ENCODE data around the gene TMEM128.

Gene TMEM128, protein sequence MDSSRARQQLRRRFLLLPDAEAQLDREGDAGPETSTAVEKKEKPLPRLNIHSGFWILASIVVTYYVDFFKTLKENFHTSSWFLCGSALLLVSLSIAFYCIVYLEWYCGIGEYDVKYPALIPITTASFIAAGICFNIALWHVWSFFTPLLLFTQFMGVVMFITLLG

DNA sequence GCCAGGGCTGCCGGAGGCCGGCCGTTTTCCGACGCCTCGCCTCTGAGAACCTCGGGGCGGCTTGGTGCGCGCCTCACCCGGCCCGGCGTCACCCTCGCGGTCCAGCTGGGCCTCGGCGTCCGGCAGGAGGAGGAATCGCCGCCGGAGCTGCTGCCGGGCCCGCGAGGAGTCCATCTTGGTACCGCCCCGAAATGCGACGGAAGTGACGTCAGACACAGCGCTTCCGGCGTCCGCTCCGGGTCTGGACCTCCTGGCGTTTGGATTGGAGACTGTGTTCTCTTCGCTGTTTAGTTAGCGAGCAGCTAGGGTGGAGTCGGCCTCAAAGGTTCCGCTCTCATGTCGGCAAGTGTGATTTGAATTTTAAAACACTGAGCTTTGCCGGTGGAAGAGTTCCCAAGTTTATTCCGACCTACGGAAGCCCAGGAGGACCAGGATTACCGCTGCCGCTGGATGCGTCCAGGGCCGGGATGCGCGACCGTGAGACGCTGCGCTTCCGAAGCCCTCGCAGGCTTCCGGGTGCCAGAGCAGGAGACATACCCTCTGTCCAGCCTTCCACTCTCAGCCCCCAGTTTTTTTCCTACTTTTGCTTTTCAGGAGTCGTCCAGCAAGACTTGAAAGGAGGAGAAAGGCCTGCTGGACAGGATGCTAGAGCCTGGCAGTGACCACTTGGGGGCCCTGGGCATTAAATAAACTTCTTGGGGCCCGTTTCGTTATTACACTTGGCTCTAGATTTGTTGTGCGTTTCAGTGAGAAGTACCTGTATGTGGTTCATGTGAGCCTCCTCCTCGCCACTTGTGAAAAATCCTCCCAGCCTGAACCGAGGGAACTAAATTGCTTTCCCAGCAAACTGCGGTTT lies at the start of gene TMEM128:
TSS of gene TMEM128 (minus strand) at position 195 of the 856 bp plus-strand sequence. CDS start at position 174, 21 bp downstream.
- TF ChIP-seq ZNF274 (IDR thresholded peaks at IDR 0.05; ENCODE audit: low read depth, low read length) = no peak
- H3K4me3 ChIP-seq (ENCODE audit: low read length) = peak within 1 kb of the TSS; percentile 94

DNA sequence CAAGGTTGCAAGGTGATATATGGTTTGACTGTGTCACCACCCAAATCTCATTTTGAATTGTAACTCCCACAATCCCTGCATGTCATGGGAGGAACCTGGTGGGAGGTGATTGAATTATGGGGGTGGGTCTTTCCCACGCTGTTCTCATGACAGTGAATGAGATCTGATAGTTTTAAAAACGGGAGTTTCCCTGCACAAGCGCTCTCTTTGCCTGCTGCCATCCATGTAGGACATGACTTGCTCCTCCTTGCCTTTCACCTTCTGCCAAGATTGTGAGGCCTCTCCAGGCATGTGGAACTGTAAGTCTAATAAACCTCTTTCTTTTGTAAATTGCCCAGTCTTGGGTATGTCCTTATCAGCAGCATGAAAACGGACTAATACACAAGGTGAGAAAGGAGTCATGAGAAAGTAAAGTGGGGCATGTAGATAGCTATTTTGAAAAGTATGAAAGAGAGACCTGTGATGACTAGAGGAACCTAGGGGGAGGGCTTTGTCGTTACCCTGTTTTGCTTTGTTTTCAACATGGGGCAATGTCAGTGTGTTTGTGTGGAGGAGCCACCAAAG lies 48.3 kb upstream of the TMEM128 start:
- TF ChIP-seq ZNF274 (IDR thresholded peaks at IDR 0.05; ENCODE audit: low read depth, low read length) = no peak
- H3K4me3 ChIP-seq (ENCODE audit: low read length) = no peak overlapping the region

DNA sequence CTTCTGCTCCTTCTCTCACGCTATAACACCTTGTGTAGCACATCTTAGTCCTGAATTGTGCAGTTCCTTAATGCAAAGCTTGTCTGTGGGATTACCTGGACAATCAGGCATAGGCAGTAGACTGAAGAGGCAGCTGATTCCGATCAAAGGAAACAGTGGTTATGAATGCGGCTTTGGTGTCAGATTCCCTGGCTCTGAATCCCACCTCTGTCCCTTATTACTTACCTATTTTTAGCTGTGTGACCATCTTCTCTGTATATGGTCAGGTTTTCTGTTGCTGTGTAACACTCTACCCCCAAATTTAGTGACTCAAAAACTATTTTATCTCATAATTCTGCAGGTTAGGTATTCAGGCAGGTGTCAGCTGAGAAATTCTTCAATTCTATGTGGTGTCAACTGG lies 45.3 kb upstream of the TMEM128 start:
- TF ChIP-seq ZNF274 (IDR thresholded peaks at IDR 0.05; ENCODE audit: low read depth, low read length) = no peak
- H3K4me3 ChIP-seq (ENCODE audit: low read length) = no peak overlapping the region

DNA sequence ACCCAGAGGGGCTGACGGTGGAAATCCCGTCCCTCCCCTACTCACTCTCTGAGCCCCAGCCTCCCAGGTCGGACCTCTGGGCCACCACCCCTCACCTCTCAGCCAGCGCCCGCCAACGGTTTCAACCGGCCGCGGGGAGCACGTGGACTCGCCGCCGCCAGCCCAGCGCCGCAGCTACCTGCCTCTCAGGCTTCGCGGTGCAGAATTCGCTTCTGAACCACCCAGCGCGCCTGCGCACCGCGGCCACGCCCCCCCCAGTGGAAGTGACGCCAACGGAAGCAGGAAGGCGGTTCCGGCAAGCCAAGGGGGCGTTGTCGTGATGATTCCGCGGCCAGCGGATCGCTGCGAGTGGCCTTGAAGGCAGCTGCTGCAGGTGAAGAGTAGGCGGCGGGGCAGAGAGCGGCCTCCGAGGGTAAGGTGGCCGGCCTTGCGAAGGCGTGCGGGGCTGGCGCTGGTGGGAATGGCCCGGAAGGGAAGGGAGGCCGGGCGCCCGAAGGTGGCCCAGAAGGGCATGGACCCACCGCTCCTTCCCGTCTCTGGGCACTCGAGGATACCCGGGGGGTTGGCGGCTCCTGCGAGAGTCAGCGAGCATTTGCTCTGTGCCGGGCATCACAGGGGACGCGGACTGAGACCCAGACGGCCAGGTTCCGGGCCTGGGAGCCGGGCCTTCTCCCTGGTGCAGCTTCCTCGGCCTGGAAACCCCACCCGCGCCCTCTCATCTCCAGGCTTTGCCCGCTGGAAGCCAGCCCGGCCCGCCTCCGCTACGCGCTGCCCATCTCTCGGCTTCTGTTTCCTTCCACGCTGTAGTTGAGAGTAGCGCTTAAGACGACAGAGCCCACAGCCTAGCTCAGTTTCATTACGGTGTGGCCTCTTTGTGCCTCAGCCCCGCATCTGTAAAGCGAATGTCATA lies 42.2 kb upstream of the TMEM128 start, which contains the start of the genes LYAR and ZBTB49:
TSS of gene LYAR (minus strand) at position 214 of the 910 bp plus-strand sequence. CDS start 6,412 bp downstream, outside the sequence.
TSS of gene ZBTB49 (plus strand) at position 311 of the 910 bp plus-strand sequence. CDS start 9,695 bp downstream, outside the sequence.
- no peak for TF ChIP-seq ZNF274 (IDR thresholded peaks at IDR 0.05; ENCODE audit: low read depth, low read length)
- peak within 1 kb of the TSS; percentile 90 for H3K4me3 ChIP-seq (ENCODE audit: low read length)

DNA sequence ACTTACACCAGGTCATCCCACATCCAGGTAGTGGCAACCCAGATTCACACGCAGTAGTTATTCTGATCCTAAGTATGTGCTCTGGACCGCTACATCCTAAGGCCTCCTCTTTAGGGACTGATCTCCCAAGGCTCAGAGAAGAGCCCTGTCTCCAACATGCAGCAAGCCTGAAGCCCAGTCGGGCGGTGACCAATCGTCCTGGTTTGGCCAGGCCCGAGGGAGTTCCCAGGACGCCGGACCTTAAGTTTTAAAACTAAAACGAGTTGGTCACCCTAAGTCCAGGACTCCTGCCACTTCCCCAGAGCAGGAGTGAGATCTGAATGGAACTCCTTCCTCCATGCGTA lies 41.5 kb upstream of the TMEM128 start:
- TF ChIP-seq ZNF274 (IDR thresholded peaks at IDR 0.05; ENCODE audit: low read depth, low read length) = no peak
- peak overlapping the region; percentile 90 for H3K4me3 ChIP-seq (ENCODE audit: low read length)

DNA sequence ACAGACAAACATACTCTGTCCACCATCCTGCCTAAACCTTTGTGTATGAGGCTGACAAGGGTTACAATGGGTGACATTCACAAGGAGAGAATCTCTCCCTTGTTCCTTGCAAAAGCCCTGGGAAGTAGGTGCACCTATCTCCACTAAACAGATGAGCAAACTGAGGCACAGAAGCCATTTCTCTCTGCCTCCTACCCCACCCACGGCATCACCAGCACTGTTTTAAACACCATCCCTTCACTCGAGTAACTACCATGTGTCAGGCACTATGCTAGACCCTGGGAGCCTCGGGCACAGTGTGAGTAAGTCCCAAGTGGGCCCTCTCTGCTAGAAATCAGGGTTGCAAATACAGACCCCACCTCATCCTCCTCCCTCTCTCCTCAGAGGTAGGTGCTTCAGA lies 41.0 kb upstream of the TMEM128 start:
- no peak for TF ChIP-seq ZNF274 (IDR thresholded peaks at IDR 0.05; ENCODE audit: low read depth, low read length)
- H3K4me3 ChIP-seq (ENCODE audit: low read length) = peak overlapping the region; percentile 90

DNA sequence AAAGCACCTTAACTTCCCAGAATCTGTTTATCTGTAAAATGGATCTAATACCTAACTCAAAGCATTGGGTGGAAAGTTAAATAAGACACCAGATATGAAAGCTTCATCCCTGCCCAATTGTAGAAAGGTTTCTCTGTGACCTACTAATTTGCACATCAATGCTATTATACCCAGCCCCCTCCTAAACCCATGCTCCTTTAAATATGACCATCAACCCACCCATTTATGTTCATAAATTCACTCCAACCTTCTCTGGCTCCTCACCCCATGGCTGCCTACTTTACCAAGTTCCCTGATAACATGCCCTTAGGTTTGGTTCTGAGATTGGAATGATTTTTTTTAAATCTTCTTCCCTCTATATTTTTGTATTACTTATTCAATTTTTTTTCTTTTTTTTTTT lies 40.1 kb upstream of the TMEM128 start:
- no peak overlapping the region for H3K4me3 ChIP-seq (ENCODE audit: low read length)
- no peak for TF ChIP-seq ZNF274 (IDR thresholded peaks at IDR 0.05; ENCODE audit: low read depth, low read length)

DNA sequence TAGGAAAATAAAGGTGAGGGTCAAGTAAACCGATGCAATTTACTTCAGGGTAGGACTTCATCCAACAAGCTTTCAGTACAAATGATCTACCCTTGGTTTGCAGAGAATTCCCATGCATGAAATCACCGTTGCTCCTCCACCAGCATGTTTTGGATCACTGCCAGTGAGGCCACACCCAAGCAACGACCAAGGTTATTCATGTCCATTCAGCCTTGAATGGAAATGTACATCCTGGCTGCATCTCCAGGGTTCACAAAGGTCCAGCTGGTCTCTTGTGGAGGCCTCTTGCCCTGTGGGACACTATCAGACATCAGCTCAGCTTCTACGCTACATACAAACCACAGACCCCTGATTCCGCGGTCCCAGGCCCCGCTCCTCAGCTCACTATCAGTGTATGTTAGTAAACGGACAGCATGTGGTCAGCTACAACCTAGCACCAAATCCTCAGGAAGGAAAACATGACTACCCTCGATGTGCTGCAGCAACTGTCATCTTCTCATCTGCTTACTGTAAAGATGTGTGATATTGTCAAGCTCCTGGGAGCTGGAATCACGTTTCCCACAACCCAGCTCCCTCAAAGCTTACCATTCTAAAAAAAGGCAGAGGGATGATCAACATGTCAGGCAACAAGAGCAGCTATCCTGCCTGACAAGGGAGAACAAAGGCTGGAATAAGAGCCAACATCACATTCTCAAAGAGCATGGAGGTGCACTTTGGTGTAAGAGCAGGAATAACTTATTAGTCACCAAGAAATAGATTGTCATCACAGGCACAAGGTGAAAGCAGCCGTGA lies 37.0 kb upstream of the TMEM128 start:
- TF ChIP-seq ZNF274 (IDR thresholded peaks at IDR 0.05; ENCODE audit: low read depth, low read length) = no peak
- H3K4me3 ChIP-seq (ENCODE audit: low read length) = no peak overlapping the region

DNA sequence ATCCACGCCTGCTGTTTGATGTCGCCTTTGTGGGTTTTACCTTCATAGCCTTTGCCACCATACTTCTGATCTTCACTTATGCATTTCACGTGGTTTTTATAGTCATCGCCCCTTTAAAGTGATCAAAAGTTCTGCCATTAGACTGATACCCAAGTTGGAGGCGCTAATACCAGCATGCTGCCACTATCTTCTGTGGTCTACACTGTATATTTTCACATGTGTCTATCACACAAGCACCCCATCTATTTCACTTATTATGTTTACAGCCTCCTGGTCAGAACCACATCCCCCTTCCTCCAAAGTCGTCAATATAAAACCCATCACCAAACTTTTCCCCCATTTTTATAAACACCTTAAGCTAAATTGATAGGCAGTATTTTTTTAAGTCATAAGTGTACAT lies 33.8 kb upstream of the TMEM128 start:
- H3K4me3 ChIP-seq (ENCODE audit: low read length) = no peak overlapping the region
- no peak for TF ChIP-seq ZNF274 (IDR thresholded peaks at IDR 0.05; ENCODE audit: low read depth, low read length)

DNA sequence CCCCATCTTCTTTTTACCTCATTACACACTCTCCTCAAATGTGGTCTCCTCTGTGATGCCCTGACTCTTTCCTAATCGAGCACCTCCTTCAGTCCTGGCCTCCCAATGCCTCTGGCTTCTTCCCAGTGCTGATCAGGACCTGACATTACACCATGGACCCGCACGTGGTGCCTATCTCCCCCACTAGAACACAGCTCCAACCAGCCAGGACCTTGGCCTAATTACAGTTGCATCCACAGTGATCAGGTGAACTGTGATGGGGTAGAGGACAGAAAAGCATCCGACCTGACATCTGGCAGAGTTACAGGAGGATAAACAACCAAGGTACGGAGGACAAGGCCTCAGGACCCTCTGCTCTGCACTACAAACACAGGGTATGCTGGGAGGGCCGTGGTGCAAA lies 29.5 kb upstream of the TMEM128 start:
- no peak overlapping the region for H3K4me3 ChIP-seq (ENCODE audit: low read length)
- no peak for TF ChIP-seq ZNF274 (IDR thresholded peaks at IDR 0.05; ENCODE audit: low read depth, low read length)

DNA sequence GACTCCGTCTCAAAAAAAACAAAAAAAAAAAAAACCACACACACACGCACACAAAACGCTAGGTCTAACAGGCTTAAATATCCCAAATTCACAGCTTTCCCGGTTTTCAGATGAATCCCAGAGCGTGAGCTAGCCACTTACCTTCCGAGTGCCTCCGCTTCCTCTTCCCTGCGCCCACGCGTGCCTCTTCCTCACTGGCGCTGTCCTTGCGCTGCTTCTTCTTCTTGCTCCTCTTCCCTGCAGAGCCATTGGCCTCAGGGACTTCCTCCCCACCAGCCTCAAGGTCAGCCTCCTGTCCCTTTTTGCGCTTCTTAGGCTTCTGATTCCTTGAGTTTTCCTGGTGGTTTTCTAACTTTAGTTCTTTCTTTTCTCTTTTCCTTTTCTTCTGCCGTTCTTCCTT lies 26.2 kb upstream of the TMEM128 start:
- TF ChIP-seq ZNF274 (IDR thresholded peaks at IDR 0.05; ENCODE audit: low read depth, low read length) = no peak
- no peak overlapping the region for H3K4me3 ChIP-seq (ENCODE audit: low read length)

DNA sequence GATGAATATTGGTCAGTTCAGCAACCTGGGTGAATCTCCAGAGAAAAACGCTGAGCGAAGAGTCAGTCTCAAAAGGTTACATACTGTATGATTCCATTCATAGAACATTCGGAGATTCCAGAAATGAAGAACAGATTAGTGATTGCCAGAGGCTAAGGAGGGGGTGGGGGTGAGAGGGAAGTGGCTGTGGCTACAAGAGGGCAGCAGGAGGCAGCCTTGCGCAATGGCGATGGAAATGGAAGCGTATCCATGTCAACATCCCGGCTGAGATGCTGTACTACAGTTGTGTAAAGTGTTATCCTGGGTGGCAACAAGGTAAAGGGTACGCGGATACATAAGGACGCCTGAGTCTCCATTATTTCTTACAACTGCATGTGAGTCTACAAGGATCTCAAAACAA lies 23.9 kb upstream of the TMEM128 start:
- no peak for TF ChIP-seq ZNF274 (IDR thresholded peaks at IDR 0.05; ENCODE audit: low read depth, low read length)
- H3K4me3 ChIP-seq (ENCODE audit: low read length) = no peak overlapping the region

DNA sequence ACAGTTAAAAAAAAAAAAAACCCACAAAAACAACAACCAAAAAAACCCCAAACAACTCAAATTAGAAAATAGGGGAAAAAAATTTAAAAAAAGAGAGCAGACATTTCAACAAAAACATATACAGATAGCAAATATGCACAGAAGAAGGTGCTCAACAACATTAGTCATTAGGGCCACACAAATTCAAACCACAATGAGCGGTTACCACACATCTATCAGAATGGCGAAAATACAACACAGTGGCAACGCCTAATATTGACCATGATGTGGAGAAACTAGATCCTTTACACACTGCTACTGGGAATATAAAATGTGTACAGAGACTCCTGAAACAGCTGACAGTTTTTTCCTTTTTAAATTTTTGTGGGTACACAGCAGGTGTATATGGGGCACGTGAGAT lies 22.5 kb upstream of the TMEM128 start:
- TF ChIP-seq ZNF274 (IDR thresholded peaks at IDR 0.05; ENCODE audit: low read depth, low read length) = no peak
- no peak overlapping the region for H3K4me3 ChIP-seq (ENCODE audit: low read length)

Measured in GM08714 (cell line).